Coronary artery (tissue), 2 donors: ENCODE results near the gene UBAP1L.

Experiments
- DNase-seq: peaks from one replicate; pipeline ENCODE4 v3.0.0-alpha.2; 2017; ENCODE audit warnings: low spot score
- H3K27ac ChIP-seq, 2 donors: fragments of 200-600 bp; sonication (generic); one replicate each; pipeline ENCODE4 v1.5.1; 2016 to 2019
- H3K4me3 ChIP-seq: fragments of 200-600 bp; sonication (generic); 2 replicates; pipeline ENCODE4 v1.5.1; 2016; ENCODE audit warnings: mild to moderate bottlenecking, moderate library complexity
- TF ChIP-seq, protein P1 (sequence below): fragments of 200-600 bp; sonication (generic); IDR thresholded peaks from one replicate; pipeline ENCODE4 v1.5.1; 2019; ENCODE audit warnings: antibody characterized with exemption

The UBAP1L gene

DNA sequence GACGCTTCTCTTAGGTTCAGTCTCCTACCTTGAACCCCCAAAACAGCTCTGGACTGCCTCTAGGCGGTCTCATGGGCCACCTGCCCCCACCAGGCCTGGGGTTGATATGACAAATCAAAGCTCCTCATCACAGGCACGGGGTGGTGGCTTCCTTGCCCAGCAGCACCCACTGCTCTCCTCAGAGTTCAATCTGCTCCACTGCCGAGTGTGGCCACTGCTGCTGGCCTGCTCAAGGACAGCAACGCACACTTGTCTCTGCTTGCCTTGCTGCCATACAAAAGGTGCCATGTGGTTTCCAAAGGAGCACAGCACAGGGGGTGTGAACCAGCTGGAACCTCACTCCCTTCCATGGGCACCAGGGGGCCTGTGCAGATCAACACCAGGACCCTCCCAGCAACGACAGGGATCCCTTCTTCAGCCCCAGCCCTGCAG, 28.3 kb downstream of the UBAP1L start:
- TF ChIP-seq, protein P1, sequence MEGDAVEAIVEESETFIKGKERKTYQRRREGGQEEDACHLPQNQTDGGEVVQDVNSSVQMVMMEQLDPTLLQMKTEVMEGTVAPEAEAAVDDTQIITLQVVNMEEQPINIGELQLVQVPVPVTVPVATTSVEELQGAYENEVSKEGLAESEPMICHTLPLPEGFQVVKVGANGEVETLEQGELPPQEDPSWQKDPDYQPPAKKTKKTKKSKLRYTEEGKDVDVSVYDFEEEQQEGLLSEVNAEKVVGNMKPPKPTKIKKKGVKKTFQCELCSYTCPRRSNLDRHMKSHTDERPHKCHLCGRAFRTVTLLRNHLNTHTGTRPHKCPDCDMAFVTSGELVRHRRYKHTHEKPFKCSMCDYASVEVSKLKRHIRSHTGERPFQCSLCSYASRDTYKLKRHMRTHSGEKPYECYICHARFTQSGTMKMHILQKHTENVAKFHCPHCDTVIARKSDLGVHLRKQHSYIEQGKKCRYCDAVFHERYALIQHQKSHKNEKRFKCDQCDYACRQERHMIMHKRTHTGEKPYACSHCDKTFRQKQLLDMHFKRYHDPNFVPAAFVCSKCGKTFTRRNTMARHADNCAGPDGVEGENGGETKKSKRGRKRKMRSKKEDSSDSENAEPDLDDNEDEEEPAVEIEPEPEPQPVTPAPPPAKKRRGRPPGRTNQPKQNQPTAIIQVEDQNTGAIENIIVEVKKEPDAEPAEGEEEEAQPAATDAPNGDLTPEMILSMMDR = no peak
- Histone ChIP-seq H3K4me3 (no peak overlapping the region), H3K27ac (peak overlapping the region; percentile 70 to 94)
- no peak for DNase-seq

DNA sequence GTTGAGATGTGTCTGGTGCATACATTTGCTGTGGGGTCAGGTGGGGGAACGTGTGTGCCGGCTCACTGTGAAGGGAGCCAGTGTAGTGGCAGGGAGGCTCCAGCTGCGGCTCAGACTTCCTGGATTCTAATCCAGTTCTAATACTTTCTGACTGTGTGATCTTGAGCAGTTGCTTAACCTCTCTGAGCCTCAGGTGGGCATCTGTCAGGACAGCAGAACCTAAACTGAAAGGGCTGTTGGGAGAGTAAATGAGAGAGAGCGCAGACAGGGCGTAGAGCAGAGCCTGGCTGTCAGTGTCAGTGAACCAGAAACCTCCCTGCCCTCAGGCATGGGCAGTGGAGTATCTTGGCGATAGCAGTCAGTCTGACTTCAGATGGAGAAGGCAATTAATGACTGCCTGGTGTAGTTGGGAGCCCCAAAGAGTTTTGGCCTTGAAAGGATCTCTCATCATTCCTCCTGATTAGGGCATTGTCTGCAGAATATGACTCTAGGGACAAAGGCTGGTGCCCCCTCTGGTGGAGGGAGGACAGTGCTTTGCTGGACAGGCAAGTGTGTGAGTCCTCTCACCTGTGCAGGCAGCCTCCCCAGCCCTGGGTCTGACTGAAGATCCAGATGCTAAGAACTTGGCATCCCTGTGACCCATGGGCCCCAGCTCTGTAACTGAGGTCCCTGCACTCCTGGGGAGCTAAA, 28.9 kb downstream of the UBAP1L start:
- H3K27ac ChIP-seq = peak overlapping the region; percentile 70 to 94
- DNase-seq = no peak
- H3K4me3 ChIP-seq = peak overlapping the region; percentile 47
- TF ChIP-seq, protein P1 = no peak

DNA sequence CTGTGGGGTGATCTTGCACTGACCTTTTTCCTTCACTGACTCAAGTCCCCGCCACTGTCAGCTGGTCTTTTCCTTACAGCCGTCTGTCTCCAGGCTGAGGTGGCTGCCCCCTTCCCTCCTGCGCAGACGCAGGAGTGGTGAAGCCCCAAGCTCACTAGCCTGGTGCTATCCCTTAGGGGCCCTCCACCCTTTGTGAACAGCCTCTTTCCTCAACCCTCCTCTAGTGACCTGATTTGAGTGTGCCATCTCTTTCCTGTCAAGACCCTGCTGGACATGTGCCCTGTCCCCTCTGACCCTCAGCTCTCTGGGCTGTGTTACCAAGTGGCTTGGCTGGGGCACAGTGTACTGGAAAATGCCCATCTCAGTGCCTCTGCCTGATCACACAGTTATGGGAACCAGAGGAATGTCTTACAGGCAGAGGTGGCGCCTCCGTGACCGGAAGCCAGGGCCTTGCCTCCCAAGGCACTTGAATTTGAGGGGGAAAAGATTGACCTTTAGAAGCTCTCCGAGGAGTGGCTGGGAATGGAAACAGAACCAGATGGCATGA, 29.7 kb downstream of the UBAP1L start:
- peak; percentile 87 for DNase-seq
- peak overlapping the region; percentile 47 for H3K4me3 ChIP-seq
- H3K27ac ChIP-seq = peak overlapping the region; percentile 70 to 94
- TF ChIP-seq, protein P1 = no peak

DNA sequence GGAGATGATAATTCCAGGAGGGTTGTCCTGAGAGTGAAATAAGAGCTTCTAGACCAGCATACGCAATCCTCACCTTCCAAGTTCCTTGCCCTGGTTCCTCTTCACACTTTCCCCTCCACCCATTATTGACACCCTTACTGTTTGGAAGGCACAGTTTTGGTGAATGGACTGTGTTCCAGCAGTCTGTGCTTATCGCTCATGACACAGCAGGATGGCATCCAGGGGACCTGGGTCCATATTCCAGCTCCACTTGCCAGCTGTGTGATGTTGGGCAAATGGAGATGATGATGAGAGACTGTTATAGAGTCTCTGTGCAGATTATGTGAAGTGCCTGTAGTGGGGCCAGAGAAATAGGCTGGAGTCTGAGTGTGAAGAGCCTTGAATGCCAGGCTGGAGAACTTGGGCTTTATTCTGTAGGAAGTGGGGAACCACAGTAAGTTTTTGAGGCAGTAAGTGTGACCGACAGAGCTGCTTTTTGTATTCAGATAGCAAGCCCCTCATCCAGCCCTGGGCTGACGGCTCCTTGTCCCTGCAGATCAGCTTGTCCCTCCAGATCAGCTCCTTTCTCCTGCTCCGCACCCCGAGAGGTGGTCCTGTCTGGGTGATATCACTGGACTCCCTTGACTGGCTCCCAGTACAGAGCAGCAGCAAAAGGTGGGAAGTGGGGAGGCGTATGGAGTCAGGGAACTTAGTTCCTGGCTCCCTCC, 30.3 kb downstream of the UBAP1L start:
- no peak for DNase-seq
- TF ChIP-seq, protein P1 = no peak
- Histone ChIP-seq H3K27ac (peak overlapping the region; percentile 70 to 94), H3K4me3 (no peak overlapping the region)

DNA sequence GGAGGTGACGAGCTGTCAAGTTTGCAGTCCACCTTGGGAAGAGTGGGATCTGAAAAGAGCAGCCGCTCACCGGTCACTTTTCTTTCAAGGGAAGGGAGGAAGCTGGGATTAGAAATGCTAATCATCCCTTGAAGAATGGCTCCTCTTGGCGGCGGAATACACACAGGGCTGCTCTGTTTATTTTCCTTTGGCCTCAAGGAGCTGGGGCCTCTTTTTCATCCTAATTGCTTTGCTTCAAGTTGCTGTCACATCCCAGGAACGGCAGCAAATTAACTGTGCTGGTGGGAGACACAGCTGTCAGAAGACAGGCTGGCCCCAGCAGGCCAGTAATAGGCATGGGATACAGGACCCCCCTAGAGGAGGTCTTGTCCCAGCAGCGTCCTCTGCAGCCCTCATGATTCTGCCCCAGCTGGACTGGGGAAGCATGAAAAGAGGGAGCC, 31.7 kb downstream of the UBAP1L start:
- TF ChIP-seq, protein P1 = no peak
- Histone ChIP-seq H3K27ac (peak overlapping the region; percentile 60 to 94), H3K4me3 (no peak overlapping the region)
- DNase-seq = no peak

DNA sequence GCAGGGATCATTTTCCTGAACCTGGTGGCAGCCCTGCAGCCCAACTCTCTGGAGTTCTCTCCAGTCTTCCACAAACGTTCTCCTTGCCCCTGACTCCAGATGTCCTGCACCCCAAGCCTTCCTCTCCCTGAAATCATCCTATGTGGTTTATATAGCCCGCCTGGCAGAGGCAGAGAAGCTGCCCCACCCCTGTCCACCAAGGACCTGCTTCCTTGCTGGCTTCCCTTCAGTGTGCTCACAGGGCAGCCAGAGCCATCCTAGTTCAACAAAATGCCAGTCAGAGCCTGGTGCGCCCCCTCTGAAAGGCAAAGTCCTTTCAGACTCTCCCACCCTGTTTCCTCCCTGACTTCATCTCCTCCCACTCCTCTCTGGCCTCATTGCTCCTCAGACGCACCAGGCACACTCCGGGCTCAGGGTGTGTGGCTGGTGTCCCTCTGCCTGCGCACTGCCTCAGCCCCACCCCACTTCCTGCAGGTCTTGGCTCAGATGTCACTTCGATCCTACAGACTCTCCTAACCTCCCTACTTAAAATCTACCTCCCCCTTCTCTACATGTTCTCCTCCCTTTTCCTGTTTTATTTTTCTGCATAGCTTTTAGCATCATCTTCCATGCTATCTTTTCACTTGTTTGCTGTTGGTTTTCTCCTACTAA, 32.6 kb downstream of the UBAP1L start:
- peak overlapping the region; percentile 60 to 94 for H3K27ac ChIP-seq
- DNase-seq = no peak
- no peak overlapping the region for H3K4me3 ChIP-seq
- TF ChIP-seq, protein P1 = no peak
